ENCODE results near the gene MAPK11.

Gene MAPK11

DNA sequence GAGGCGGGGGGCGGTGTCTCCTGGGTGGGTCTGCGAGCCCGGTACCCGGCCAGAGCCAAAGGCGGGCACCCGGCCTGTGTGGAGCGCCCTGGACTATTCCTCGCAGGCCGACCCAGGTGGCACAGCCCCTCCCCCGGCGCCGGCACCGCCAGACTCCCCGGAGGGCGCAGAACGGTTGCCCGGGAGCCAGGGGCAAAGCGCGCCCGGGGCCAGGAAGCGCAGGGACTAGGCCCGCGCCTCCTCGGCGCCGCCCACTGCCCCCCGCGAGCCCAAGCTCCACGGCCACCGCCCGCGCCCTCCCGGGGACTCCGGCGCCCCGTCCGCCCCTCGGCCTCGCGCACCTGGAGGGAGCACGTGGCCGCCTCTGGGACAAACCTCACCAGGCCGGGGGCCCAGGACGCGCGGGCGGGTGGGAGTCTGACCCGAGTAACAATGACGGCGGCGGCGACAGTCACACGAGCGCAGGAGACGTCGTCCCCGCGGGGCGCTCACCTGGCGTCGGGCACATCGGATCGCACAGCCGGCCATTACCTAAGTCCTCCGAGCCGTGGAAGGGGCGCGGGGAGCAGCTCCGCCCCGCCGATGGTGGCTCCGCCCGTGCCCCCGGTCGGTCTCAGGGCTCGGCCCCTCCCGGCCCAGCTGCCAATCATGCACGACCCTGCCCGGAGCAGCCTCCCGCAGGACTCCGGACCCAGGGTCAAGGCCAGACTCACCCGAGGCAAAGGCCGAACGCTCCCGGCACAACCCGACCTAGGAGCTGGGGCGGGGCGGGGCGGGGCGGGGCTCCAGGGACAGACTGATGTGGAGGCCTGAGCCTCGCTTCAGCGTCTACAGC is 29.8 kb upstream of the MAPK11 start:
- TF ChIP-seq, protein P1, sequence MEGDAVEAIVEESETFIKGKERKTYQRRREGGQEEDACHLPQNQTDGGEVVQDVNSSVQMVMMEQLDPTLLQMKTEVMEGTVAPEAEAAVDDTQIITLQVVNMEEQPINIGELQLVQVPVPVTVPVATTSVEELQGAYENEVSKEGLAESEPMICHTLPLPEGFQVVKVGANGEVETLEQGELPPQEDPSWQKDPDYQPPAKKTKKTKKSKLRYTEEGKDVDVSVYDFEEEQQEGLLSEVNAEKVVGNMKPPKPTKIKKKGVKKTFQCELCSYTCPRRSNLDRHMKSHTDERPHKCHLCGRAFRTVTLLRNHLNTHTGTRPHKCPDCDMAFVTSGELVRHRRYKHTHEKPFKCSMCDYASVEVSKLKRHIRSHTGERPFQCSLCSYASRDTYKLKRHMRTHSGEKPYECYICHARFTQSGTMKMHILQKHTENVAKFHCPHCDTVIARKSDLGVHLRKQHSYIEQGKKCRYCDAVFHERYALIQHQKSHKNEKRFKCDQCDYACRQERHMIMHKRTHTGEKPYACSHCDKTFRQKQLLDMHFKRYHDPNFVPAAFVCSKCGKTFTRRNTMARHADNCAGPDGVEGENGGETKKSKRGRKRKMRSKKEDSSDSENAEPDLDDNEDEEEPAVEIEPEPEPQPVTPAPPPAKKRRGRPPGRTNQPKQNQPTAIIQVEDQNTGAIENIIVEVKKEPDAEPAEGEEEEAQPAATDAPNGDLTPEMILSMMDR (IDR thresholded peaks at IDR 0.05; ENCODE audit: insufficient read depth, low read depth, low read length, missing control alignments) = no peak
- H3K4me3 ChIP-seq (ENCODE audit: low read length) = peak overlapping the region; percentile 35
- no peak for DNase-seq (ENCODE audit: low read depth)

DNA sequence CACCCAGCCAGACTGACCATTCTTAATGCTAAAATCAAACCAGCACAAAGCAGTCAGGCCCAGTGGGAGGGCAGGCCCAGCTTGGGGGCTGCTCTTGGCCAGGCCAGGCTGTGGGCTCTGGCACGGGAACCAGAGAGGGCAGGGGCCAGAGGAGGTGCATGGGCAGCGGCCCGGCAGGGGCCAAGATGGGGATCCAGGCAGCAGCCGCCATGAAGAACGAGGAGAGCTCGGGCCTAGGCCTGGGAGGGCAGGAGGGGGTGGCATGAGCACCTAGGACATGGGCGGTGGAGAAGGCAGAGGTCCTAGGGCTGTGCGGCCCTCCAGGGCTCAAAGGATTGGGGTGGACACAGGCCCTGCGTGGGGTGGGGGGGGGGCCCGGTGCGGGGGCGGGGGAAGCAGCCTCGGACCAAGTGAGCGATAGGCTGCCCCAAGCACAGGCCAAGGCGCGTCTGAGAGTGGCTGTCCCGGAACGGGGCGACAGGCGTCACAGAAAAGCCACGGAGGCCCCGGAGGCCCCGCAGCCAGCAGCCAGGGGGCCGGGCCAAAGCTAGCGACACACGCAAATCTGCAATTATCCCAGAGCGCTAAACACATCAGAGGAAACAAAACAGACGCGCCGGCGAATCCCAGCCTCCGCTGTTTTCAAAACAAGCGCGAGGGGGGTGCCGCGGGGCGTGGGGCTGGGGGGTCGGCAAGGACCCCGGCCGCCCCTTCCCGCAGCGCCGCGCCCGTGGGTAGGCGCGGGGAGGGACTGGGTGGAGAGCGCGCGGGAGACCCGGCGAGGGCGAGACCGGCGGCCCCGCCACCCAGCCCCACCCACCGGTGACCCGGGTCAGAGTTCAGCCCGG is 29.0 kb upstream of the MAPK11 start:
- H3K4me3 ChIP-seq (ENCODE audit: low read length) = peak overlapping the region; percentile 18
- no peak for DNase-seq (ENCODE audit: low read depth)
- TF ChIP-seq, protein P1 (IDR thresholded peaks at IDR 0.05; ENCODE audit: insufficient read depth, low read depth, low read length, missing control alignments) = no peak

DNA sequence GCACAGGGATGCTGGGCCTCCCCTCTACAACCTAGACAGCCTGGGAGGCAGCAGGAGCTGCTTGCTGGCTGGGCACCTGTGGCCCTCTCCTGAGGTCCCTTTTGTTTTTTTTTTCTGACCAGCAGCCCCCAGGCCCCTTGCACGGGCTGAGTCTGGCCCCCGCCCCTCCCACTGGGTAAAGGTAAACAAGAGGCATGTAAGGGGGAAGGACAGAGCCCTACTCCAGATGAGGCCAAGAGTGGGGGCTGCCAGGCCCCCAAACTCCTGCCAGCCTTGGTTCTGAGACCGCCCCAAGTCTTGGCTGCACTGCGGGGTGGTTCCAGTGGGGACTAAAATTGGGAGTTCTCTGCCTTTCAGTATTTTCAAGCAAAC is 28.1 kb upstream of the MAPK11 start:
- no peak overlapping the region for H3K4me3 ChIP-seq (ENCODE audit: low read length)
- DNase-seq (ENCODE audit: low read depth) = no peak

DNA sequence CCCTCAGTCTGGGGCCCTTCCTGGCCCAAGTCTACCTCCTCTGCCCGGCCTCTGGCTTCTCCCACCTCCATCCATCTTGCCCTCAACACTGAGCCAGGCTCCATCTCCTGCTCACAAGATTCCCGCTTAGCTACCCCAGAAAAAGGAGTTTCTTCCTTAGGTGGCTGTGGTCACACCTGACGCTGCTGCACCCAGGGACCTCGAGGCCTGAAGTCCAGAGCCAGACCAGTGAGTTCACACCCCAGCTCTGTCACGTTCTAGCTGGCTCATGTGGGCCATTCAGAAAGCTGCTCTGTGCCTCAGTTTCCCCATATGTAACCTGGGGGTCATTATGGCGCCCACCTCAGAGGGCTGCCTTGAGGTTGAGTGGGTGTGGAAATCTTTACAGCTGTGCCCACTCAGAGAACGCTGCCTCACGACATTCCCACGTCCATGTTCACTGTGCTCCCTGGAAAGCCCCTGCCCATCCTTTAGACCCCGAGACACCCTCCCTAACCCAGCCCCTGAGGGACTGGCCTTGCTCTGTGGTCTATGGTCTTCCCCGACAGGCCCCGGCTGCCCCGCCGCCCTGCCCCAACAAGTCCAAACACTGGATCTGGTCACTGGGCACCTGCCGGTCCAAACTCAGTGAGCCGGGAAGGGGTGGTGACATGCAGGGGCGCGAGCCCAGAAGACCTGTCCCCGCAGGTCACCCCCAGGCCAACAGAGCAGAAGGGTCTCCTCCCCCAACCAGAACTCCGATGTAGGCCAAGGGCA is 27.5 kb upstream of the MAPK11 start:
- no peak for DNase-seq (ENCODE audit: low read depth)
- H3K4me3 ChIP-seq (ENCODE audit: low read length) = no peak overlapping the region
- TF ChIP-seq, protein P1 (IDR thresholded peaks at IDR 0.05; ENCODE audit: insufficient read depth, low read depth, low read length, missing control alignments) = no peak

More for the DNA sequence above, 28.1 kb upstream of the MAPK11 start:
- TF ChIP-seq, protein P1 (IDR thresholded peaks at IDR 0.05; ENCODE audit: insufficient read depth, low read depth, low read length, missing control alignments) = no peak

DNA sequence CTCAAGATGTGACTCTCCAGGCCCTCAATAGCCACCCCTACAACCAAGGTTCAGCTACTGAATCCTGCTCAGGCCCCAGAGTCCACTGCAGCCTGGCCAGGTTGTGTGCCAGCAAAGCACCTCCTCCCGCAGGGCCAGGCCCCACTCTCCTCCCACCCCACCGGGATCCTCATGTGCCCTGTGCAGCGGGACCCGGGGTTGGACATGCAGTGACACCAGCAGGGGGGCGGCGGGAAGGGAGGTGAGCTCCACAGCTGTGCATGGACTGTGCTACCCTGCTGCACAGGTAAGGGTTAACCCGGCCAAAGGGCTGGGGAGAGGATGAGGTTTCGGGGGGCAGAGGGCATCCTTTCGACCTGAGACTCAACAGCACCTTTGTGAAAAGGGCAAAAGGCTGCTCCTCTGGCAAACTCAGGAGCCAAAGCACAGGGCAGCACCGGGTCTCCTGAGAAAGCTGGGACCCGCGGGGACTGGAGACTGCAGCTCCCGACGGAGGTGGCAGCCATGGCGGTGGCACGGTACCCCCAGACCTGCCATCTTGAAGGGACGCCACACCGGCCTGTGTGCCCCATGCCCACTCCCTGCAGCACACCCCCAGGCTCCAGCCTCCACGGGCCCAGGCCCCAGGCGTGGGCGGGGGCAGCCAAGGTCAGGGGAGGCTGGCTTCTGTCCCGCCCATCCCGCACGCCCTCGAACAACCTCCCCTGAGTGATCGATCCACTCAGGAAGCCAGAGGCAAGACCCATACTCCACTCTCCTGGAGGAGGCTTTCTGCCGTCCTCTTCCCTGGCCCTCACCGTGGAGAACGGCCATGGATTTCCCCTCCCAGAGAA is 26.7 kb upstream of the MAPK11 start:
- no peak overlapping the region for H3K4me3 ChIP-seq (ENCODE audit: low read length)
- no peak for DNase-seq (ENCODE audit: low read depth)
- TF ChIP-seq, protein P1 (IDR thresholded peaks at IDR 0.05; ENCODE audit: insufficient read depth, low read depth, low read length, missing control alignments) = no peak

DNA sequence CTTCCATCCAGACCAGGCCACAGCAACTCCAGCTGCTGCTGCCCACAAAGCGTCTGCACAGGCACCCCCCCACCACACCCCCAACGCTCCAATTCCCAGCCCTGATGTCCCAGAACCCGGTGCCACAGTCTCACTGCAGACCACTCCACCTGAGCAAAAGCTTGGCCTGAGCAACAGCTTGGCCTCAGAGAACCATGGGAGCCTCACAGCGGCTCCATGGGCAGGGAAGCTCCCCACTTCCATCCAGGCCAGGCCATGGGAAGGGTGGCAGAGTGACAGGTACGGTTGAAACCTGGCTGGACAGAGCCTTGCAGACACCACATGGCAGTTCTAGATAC is 24.1 kb upstream of the MAPK11 start:
- no peak overlapping the region for H3K4me3 ChIP-seq (ENCODE audit: low read length)
- TF ChIP-seq, protein P1 (IDR thresholded peaks at IDR 0.05; ENCODE audit: insufficient read depth, low read depth, low read length, missing control alignments) = no peak
- no peak for DNase-seq (ENCODE audit: low read depth)
